Dendritic cell treated with granulocyte-macrophage colony-stimulating factor and Interleukin-4, amounts not matched to agents 40 ng/mL and 50 ng/mL, for 4 days (primary cell): ENCODE results near the gene ACVR1C.

Source experiments
- H3K27ac Mint-ChIP-seq: one replicate; pipeline ENCODE4 v1.8.0; 2022; ENCODE audit warnings: mild to moderate bottlenecking, mixed read lengths
- H3K27me3 Mint-ChIP-seq: one replicate; pipeline ENCODE4 v1.8.0; 2022; ENCODE audit warnings: mild to moderate bottlenecking, mixed read lengths
- H3K36me3 Mint-ChIP-seq: one replicate; pipeline ENCODE4 v1.8.0; 2022; ENCODE audit warnings: low read depth, mixed read lengths
- H3K4me1 Mint-ChIP-seq: one replicate; pipeline ENCODE4 v1.8.0; 2022; ENCODE audit warnings: low read depth, mixed read lengths
- H3K4me3 Mint-ChIP-seq: one replicate; pipeline ENCODE4 v1.8.0; 2022; ENCODE audit warnings: mild to moderate bottlenecking, moderate library complexity, mixed read lengths
- H3K9me3 Mint-ChIP-seq: one replicate; pipeline ENCODE4 v1.8.0; 2022; ENCODE audit warnings: mixed read lengths
- intact Hi-C: fragments of 100-400 bp; cut with micrococcal nuclease; formaldehyde crosslinking; loops from one replicate; pipeline ENCODE4 v1.15.0; 2022

ACVR1C gene

GRCh38 chr2:157476953-157477709 is 151.5 kb downstream of the ACVR1C start:
- H3K27ac Mint-ChIP-seq: no peak overlapping the region
- H3K9me3 Mint-ChIP-seq: no peaks in the 10 kb centered on the region
- H3K27me3 Mint-ChIP-seq: no peaks in the 10 kb centered on the region
- no peaks in the 10 kb centered on the region for H3K36me3 Mint-ChIP-seq
- intact Hi-C loops: no loop called here
- H3K4me1 Mint-ChIP-seq: peaks cover 31% of the 10 kb centered on the region
- H3K4me3 Mint-ChIP-seq: no peak overlapping the region
